Testis (tissue), 3 donors: Measurements from ENCODE around the gene ABCB11. TPM values are rescaled to one million over a fixed set of nuclear protein-coding genes. Genes with fewer than 3 reads are reported as not detected.
A peak's percentile ranks its signal among the peaks of the same experiment; 100 is the strongest.

Source experiments
- DNase-seq: peaks from one replicate; pipeline ENCODE4 v3.0.0-alpha.2; 2019
- H3K27ac ChIP-seq, 2 donors: fragments of 200-600 bp; sonication (generic); one replicate each; pipeline ENCODE4 v1.5.1; 2019
- H3K27me3 ChIP-seq: fragments of 200-600 bp; sonication (generic); one replicate; pipeline ENCODE4 v1.5.1; 2019
- H3K36me3 ChIP-seq: fragments of 200-600 bp; sonication (generic); one replicate; pipeline ENCODE4 v1.5.1; 2017; ENCODE audit warnings: low read depth; ENCODE audit errors: missing control alignments
- H3K4me1 ChIP-seq: fragments of 200-600 bp; sonication (generic); one replicate; pipeline ENCODE4 v1.5.1; 2019
- H3K4me3 ChIP-seq, 2 donors: fragments of 200-600 bp; sonication (generic); one replicate each; pipeline ENCODE4 v1.5.1; 2017 to 2019
- H3K9me3 ChIP-seq: fragments of 200-600 bp; sonication (generic); one replicate; pipeline ENCODE4 v1.5.1; 2017
- POLR2A ChIP-seq: fragments of 450-650 bp; IDR thresholded peaks from one replicate; pipeline ENCODE4 v1.6.1; 2017; ENCODE audit warnings: antibody characterized with exemption, mild to moderate bottlenecking, moderate library complexity
- WGBS, 2 donors: methylation state at CpG; one replicate each; pipeline ENCODE4 v1.1.5; 2018; 5-methylcytosine and 5-hydroxymethylcytosine counted together
- intact Hi-C: fragments of 100-400 bp; cut with DNase I; formaldehyde crosslinking; loops from one replicate; pipeline ENCODE4 v1.15.1; 2023; ENCODE audit warnings: low total_unique reads
- polyA plus RNA-seq: library from polyadenylated mRNA; stranded (reverse); fragments of 350-450 nt; fragmentation: Illumina TruSeq; extraction: RNeasy Lipid Tissue Mini Kit (QIAGEN cat#74804); gene quantifications from one replicate; pipeline ENCODE4 v1.2.3, GENCODE V29; 2014; ENCODE audit warnings: low read depth, low replicate concordance; ENCODE audit not compliant: insufficient read depth
- total RNA-seq, 2 donors: library from RNA; depleted of rRNA; stranded (reverse); fragments of >200 nt; gene quantifications; one replicate each; pipeline ENCODE4 v1.2.3, GENCODE V29; 2016
- TF ChIP-seq, protein P1 (sequence below), 3 experiments: fragments of 450-650 bp in 2 of 3; fragments of 200-600 bp in 1 of 3; sonication (generic) in 1 of 3; IDR thresholded peaks; one replicate each; pipeline ENCODE4 v1.5.1; 2016 to 2019; ENCODE audit warnings: antibody characterized with exemption in 3 of 3, mild to moderate bottlenecking in 2 of 3, moderate library complexity in 1 of 3

ABCB11 gene
- total and polyA plus RNA-seq, 3 donors from 2014 or later = 4.6 to 16.1 (median 7.2) TPM

DNA sequence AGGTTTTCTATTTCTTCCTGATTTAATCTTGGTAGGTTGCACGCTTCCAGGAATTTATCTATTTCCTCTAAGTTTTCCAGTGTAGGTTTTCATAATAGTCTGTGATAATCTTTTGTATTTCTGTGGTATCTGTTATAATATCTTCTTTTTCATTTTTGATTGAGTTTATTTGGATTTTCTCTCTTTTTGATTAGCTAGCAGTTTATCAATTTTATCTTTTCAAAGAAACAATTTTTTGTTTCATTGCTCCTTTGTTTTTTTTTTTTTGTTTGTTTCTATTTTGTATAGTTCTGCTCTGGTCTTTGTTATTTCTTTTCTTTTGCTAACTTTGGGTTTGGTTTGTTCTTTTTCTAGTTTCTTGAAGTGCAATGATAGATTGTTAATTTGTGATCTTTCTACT lies 78.7 kb downstream of the ABCB11 start:
- Histone ChIP-seq H3K27ac (no peak overlapping the region), H3K4me3 (no peak overlapping the region), H3K27me3 (no peaks in the 10 kb centered on the region), H3K9me3 (no peaks in the 10 kb centered on the region), H3K4me1 (no peaks in the 10 kb centered on the region), H3K36me3 (no peaks in the 10 kb centered on the region)
- DNase-seq = no peak
- WGBS, 2 donors = 86 to 92% methylated on average over 1 of the region's 1 CpG
- no peak for TF ChIP-seq POLR2A
- TF ChIP-seq, protein P1, sequence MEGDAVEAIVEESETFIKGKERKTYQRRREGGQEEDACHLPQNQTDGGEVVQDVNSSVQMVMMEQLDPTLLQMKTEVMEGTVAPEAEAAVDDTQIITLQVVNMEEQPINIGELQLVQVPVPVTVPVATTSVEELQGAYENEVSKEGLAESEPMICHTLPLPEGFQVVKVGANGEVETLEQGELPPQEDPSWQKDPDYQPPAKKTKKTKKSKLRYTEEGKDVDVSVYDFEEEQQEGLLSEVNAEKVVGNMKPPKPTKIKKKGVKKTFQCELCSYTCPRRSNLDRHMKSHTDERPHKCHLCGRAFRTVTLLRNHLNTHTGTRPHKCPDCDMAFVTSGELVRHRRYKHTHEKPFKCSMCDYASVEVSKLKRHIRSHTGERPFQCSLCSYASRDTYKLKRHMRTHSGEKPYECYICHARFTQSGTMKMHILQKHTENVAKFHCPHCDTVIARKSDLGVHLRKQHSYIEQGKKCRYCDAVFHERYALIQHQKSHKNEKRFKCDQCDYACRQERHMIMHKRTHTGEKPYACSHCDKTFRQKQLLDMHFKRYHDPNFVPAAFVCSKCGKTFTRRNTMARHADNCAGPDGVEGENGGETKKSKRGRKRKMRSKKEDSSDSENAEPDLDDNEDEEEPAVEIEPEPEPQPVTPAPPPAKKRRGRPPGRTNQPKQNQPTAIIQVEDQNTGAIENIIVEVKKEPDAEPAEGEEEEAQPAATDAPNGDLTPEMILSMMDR (IDR thresholded peaks at IDR 0.05) = no peak
- intact Hi-C loops = no loop called here

DNA sequence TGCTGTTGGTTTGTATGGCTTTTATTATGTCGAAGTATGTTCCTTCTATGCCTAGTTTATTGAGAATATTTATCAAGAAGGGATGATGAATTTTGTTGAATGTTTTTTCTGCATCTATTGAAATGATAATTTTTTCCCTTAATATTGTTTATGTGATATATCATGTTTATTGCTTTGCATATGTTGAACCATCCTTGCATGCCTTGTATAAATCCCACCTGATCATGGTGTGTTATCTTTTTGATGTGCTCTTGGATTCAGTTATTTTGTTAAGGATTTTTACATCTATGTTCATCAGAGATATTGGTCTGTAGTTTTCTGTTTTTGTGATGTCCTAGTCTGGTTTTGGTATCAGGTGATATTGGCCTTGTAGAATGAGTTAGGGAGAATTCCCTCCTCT lies 79.3 kb downstream of the ABCB11 start:
- WGBS, 2 donors = 87 to 89% methylated on average over 1 of the region's 1 CpG
- no peaks in the 10 kb centered on the region for H3K4me1 ChIP-seq
- H3K36me3 ChIP-seq = no peaks in the 10 kb centered on the region
- no peak overlapping the region for H3K4me3 ChIP-seq
- no peak overlapping the region for H3K27ac ChIP-seq
- no peak for TF ChIP-seq POLR2A
- TF ChIP-seq, protein P1 (IDR thresholded peaks at IDR 0.05) = no peak
- no peaks in the 10 kb centered on the region for H3K27me3 ChIP-seq
- no peak for DNase-seq
- no peaks in the 10 kb centered on the region for H3K9me3 ChIP-seq
- intact Hi-C loops = no loop called here

DNA sequence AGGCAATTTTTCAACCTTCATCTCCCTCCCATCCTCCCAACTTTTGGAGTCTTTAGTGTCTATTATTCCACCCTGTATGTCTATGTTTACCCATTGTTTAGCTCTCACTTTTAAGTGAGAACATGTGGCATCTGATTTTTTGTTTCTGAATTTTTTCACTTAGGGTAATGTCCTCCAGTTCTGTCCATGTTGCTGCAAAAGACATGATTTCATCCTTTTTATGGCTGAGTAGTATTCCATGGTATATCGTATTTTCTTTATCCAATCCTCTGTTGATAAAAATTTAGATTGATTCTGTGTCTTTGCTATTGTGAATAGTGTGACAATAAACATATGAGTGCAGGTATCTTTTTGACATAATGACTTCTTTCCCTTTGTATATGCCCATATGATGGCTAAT lies 81.8 kb downstream of the ABCB11 start:
- no peaks in the 10 kb centered on the region for H3K4me1 ChIP-seq
- WGBS, 2 donors = 90 to 95% methylated on average over 1 of the region's 1 CpG
- TF ChIP-seq POLR2A = no peak
- H3K27ac ChIP-seq = no peak overlapping the region
- H3K4me3 ChIP-seq = no peak overlapping the region
- no peaks in the 10 kb centered on the region for H3K9me3 ChIP-seq
- DNase-seq = no peak
- no peaks in the 10 kb centered on the region for H3K36me3 ChIP-seq
- H3K27me3 ChIP-seq = no peaks in the 10 kb centered on the region
- intact Hi-C loops = no loop called here

DNA sequence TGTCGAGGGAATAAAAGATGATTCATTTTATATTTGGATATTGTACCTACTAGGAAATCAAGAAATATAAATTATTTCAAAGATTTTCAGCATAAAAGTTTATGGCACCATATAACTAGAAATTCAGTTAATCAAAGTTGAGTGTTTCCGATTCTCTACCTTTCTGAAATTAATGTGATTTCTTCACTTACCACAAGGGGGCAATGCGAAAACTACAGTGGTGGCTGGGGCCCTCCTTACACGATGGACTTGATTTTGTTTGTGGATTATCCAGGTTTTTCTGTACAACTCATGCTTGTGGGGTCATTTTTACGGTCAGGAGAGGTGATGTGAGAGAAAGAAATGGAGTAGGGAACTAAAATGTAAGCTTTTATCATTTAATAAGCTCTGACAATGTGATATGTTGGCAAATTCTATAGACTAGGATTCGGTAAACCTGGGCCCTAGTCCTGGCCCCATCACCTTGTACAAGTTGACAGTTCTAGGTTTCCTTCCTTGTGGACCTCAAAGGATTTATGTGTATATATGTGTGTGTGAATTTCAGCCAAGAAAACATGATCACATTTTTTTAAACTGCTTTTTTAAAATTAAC lies 82.4 kb downstream of the ABCB11 start:
- WGBS, 2 donors = 55 to 59% methylated on average over 6 of the region's 6 CpGs
- Histone ChIP-seq H3K4me1 (no peaks in the 10 kb centered on the region), H3K27me3 (no peaks in the 10 kb centered on the region), H3K36me3 (no peaks in the 10 kb centered on the region), H3K9me3 (no peaks in the 10 kb centered on the region), H3K4me3 (no peak overlapping the region), H3K27ac (no peak overlapping the region)
- no peak for TF ChIP-seq POLR2A
- TF ChIP-seq, protein P1 (IDR thresholded peaks at IDR 0.05) = peak in 2 of 3 experiments; percentile 25 to 58
- intact Hi-C loops = no loop called here
- DNase-seq = no peak

DNA sequence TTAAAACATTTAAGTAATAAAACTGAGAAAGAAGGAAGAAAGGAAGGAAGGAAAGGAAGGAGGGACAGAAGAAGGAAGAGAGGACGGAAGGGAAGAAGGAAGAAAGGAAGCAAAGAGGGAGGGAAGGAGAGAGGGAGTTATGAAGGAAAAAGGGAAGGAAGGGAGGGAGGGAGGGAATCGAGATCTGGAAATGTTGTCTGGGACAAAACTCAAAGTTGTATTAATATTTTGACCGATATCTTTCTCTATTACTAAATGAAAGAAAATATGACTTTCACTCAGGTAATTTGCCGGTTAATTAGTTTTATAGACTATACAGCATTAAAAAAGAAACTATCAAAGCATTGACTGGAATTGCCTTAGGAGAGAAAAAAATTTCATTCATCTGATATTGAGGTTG lies 85.6 kb downstream of the ABCB11 start:
- intact Hi-C loops = no loop called here
- no peak for DNase-seq
- no peaks in the 10 kb centered on the region for H3K9me3 ChIP-seq
- H3K4me1 ChIP-seq = no peaks in the 10 kb centered on the region
- TF ChIP-seq, protein P1 (IDR thresholded peaks at IDR 0.05) = no peak
- no peak for TF ChIP-seq POLR2A
- H3K27me3 ChIP-seq = no peaks in the 10 kb centered on the region
- H3K4me3 ChIP-seq = no peak overlapping the region
- no peaks in the 10 kb centered on the region for H3K36me3 ChIP-seq
- no peak overlapping the region for H3K27ac ChIP-seq
- 73 to 78% methylated on average over 4 of the region's 4 CpGs for WGBS, 2 donors
